HG03439 (cell line): ENCODE measurements around the gene KISS1R.

ENCODE experiments used
- ATAC-seq: cut with Tn5 transposase; IDR thresholded peaks from one replicate; pipeline ENCODE4 v1.9.1; 2021; ENCODE audit warnings: mild to moderate bottlenecking, moderate library complexity; ENCODE audit not compliant: unreplicated experiment

Gene KISS1R

DNA sequence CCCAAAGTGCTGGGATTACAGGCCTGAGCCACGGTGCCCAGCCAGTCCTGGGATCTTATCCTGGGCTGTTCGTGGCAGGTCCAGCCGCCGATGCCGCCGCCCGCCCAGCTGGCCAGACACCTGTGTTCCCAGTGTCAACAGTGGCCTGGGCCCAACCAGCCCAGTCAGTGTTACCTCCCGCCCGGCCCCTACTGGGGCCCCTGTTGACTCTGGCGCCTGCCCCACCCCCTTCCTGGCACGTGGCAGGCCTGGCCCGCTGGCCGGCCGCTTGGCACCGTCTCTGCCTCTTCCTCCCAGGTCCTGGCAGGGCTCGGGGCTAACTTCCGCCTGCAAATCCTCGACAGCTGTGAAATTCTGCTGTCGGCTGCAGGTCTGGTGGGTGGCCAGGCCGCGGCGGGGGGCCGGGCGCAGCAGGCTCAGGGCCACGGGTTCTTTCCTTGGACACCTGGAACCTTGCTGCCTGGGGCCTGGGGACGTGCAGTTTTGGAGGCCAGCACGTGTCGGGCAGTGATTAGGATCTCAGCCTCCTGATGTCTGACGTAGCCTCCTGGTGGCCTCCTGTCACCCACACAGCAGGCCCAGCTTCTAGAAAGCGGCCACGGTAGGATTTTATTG lies 17.8 kb downstream of the KISS1R start:
- no peak for ATAC-seq

DNA sequence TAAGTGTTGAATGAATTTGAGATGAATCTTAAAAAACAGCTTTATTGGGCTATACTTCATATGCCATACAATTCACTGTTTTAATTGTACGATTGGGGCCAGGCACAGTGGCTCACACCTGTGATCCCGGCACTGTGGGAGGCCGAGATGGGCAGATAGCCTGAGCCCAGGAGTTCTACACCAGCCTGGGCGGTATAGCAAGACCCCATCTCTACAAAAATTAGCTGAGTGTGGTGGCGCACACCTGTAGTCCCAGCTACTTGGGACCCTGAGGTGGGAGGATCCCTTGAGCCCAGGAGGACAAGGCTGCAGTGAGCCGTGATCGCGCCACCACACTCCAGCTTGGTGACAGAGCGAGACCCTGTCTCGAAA lies 19.0 kb downstream of the KISS1R start:
- ATAC-seq: no peak

DNA sequence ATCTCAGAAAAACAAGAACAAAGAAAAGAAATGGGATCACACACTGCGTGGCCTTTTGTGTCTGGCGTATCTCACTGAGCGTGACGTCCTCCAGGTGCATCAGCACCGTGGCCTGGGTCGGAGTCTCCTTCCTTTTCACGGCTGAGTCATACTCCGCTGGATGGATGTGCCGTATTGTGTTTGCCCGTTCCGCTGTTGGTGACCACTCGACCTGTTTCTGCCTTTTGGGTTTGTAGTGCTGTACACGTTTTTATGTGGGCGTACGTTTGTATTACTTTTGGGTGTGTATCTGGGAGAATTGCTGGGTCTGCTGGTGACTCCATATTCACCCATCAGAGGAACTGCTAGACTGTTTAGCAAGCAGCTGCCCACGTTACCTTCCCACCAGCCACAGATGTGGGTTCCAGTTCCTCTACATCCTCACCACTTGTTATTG lies 20.1 kb downstream of the KISS1R start:
- no peak for ATAC-seq

DNA sequence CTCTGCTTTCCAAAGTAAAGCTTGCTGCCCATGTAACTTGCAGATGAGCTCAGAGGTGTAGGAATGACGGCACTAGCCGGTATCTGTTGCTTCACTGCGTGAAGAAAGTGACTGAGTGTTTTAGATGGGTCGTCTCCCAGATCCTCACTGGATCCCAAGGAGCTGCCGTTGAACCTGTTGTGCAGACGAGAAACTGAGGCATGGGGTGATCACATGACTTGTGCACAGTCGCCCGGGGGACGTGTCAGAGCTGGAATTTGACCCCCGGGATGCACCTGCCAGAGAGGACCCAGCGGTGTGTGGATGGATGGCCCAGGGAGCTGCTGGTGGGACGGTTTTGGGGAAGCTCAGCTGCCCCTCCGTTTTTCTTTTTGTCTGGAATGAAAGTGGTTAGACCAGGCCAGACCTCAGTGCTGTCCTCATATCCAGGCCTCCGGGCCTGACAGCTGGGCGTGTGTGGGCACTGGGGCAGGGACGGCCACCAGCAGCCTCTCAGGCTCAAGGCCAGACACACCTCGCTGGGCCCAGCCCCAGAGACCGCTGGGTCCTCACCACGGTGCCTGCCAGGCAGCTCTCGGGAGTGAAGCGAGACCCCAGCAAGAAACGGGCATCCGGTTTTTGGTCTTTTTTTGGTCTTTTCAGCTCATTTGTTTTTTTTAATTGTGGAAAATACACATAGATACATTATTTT lies 21.2 kb downstream of the KISS1R start:
- ATAC-seq: no peak

DNA sequence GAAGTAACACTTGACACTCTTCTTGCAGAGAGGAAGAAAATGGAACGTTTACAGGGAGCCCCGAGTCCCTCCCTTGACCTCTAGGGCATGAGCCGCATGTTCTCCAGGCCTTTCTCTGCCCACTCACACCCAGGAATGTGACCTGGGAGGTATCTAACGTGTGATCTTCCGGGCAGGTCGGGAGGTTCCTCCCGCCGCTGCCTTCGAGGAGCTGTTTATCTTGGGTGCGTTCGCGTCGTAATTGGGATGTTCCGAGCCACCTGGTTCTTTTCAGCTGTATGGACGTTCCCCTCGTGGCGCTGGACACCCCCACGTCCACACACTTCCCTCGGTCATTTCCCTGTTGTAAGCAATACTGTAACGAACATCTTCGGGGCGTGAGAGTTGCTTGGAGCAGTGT lies 22.3 kb downstream of the KISS1R start:
- no peak for ATAC-seq

DNA sequence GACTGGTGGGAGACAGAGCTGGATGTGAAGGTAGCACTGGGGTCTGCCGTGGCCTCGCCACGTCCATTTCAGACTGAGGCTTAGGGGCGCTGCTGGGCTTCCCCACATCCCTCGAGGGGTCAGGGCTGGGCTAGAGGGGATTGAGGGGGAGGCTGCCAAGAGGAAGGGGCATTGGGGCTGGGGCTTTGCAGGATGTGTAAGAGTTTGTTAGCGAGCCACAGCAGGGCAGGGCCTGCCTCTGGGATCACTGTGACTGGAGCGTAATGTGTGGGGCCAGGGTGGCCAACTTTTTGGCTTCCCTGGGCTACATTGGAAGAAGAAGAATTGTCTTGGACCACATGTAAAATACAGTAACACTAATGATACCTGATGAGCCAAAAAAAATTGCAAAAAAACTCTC lies 22.8 kb downstream of the KISS1R start:
- ATAC-seq: no peak

DNA sequence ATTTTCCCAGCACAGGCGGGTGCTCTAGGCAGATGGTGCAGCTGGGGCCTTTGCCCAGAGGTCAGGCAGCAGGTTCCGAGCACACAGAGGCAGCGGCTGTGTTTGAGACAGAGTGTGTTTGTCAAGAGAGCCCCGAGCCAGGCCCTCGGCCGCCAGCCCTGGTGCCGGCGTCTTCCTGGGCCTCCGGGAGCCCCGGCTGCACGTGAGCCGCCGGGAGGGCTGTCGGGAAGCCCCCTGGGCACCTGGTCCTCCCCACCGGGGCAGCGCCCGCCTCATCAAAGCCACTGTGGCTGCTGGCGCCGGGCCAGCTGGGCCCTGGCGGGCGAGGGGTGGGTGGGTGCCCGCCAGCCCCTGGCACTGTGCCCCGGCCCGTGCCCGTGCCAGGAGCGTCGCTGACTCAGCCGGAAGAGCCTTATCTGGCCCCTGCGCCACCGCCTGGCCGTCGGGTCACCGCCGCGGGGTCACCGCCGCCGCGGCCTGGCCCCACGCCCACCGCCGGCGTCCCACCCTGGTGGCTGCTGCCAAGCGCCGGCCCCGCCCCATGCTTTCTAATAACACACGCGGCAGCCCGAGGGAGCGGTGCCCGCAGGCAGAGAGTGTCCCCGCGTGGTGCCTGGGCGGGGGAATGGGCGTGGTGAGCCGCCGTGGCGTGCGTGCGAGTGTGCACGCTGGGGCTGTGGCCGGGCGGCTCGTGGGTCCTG lies 23.6 kb downstream of the KISS1R start:
- peak; percentile 33 for ATAC-seq

DNA sequence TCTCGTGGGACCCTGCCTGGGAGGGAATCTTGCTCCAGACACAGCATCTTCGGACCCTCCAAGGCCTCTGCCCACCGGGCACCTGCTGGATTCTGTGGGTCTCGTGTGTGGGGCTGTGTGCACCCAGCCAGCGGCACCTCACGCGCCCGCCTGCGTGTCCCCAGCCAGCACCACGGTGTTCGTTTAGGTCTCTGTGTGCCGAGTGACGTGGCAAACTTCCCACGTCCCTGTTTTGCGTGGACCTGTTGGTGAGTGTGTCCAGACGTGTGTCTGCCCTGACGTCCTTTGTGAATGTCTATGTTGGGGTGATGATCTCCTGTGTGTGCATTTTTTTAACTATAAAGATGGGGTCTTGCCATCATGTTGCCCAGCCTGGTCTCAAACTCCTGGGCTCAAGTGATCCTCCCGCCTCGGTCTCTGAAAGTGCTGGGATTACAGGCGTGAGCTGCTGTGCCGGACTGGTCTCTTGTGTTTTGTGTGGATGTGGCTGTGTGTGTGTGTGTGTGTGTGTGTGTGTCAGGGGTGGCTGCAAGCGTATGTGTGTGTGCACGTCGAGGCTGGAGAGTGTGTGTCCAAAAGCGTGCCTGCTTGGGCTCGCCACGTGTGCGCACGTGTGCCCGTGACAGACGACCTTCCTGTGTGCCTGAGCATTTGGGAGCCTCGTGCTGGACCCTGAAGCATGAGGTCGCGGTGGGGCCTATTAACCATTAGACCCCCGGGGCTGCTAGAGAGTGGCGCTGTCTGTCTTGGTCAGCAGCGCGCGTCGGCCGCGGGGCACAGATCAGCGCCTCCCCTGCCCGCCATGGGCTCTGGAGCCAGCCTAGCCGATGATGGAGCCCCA lies 24.4 kb downstream of the KISS1R start:
- no peak for ATAC-seq

DNA sequence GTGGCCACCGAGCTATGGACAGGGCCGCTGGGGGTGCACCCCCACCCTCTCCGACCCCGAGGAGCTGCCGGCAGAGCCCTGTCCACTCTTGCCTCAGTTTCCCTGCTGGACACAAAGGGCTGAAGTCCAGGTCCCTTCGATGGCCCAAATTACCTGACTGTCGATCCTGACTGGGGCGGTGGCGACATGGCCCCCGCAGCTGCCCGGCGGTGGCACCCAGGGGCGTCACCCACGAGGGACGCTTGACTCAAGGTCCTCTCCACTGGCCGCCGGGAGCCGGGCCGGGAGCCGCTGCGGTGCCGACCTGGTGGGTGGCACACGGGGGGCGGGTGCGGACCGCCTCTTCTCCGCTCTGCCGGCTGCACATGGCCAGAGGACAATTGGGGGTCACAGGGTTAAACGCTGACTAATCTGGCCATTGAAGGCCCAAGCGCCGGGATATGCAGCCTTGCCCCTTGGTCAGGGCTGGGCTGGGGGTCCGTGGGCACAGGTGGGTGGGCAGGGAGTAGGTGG lies 25.1 kb downstream of the KISS1R start:
- no peak for ATAC-seq

DNA sequence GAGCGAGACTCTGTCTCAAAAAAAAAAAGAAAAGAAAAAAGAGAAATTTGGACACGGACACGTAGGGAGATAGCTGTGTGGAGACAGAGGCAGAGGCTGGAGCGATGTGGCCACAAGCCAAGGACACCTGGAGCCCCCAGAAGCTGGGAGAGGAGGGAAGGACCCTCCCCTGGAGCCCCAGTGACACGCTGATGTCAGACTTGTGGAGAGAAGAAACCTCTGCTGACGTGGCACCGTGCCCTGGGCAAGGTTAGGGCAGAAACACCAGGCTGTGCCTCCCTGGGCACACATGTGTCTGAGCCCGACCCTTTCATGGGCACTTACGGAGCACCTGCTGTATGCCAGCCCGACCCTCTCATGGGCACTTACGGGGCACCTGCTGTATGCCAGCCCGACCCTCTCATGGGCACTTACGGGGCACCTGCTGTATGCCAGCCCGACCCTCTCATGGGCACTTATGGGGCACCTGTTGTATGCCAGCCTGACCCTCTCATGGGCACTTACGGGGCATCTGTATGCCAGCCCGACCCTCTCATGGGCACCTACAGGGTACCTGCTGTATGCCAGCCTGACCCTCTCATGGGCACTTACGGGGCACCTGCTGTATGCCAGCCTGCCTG lies 26.5 kb downstream of the KISS1R start:
- ATAC-seq: no peak

DNA sequence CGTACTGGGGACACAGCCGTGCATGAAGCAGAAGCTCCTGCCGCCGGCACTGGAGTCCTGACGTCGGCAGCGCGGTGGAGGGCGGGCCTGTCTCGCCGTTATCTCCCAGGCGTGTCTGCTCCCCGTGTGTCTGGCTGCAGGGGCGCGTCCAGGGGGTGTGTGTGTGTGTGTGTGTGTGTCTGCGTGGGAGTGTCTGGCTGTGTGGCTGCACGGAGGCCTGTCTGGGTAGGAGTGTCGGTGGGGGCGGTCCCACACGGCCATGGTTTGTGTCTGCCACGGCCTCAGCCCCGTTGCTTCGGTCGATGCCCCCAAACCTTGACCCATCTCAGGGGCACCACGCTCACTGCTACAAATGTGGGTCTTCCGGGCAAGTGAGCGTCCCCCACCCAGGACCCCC lies 27.0 kb downstream of the KISS1R start:
- no peak for ATAC-seq

DNA sequence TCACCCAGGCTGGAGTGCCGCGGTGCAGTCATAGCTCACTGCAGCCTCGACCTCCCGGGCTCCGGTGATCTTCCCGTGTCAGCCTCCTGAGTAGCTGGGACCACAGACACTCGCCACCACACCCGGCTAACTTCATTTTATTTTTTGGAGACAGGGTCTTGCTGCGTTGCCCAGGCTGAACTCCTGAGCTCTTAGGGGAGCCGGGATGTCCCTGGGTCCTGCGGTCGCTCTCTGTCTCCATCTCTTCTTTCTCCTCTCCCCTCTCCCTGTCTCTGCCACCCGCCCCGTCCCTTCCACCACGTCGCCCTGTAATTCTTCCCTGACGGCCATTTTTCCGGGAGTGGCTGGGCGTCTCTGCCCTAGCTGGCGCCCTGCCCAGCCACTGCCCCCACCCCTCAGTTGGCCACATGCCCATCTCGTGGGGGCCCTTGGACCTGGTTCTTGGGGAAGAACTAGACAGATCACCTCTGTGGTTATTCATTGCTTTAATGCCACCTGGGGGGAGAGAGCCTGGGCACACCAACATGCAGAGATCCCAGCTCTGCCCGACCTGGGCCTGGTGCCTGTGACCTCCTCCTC lies 27.6 kb downstream of the KISS1R start:
- no peak for ATAC-seq

DNA sequence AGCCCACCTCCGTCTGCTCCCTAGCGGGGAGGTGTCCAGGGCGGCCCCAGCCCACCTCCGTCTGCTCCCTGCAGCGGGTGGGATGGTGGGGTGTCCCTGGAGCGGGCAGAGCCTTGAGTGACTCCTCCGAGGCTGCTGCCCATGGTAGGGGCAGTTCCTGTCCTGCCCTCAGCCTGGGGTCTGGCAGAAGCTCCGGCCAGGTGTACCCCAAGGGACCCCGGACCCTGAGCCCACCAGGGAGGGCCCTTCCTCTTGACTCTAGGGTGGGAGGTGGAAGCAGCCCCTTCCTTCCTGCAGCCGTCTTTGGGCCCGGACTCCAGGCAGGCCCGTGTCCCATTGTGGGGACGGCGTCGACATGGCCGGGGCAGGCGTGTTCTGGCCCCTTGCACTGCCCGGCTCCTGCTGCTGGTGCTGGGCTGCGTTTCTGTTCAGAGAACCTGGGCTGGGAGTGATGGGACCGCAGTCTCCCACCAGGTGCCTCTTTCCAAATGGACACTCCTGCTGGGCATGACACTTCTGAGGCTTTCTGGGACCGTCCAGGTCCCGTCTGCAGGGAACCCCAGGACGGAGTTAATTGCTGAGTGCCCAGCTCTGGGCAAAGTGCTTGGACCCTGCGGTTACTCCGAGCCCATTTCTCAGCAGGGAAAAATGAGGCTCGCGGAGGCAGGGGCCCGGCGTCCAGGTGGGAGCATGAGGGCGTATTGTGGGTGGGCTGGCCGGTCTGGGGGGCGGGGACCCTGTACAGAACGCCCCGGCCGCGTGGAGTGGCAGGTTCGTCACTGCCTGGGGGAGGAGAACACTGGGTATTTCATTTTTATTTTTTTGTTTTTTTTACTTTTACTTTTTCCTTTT lies 28.5 kb downstream of the KISS1R start:
- ATAC-seq: no peak

DNA sequence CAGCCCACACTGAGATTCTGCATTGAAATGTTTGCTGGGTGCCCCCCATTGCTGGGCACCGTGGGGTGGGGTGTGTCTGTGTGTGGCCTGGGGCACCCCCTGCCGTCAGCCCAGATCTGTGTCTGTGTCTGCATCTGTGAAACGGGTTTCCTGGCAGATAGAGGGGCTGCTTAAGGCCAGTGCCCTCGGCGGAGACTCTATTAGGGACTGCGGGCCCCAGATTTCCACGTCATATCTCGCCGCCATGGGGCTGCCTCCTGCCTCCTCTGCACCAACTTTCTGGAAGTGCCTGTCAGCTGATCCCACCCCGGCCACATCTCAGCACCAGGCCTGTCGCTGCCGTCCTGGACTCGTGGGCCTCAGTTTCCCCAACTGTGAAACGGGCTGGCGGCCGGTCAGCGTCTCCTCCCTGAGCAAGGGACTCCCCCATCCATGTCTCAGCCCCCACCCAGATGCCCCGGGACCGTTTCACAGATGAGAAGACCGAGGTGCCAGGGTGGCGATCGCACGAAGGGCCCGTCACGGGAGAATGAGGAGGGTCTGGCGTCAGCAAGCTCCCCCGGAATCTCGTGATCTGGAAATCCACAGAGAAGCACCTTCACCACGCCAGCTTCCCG lies 30.1 kb downstream of the KISS1R start:
- peak; percentile 20 for ATAC-seq

DNA sequence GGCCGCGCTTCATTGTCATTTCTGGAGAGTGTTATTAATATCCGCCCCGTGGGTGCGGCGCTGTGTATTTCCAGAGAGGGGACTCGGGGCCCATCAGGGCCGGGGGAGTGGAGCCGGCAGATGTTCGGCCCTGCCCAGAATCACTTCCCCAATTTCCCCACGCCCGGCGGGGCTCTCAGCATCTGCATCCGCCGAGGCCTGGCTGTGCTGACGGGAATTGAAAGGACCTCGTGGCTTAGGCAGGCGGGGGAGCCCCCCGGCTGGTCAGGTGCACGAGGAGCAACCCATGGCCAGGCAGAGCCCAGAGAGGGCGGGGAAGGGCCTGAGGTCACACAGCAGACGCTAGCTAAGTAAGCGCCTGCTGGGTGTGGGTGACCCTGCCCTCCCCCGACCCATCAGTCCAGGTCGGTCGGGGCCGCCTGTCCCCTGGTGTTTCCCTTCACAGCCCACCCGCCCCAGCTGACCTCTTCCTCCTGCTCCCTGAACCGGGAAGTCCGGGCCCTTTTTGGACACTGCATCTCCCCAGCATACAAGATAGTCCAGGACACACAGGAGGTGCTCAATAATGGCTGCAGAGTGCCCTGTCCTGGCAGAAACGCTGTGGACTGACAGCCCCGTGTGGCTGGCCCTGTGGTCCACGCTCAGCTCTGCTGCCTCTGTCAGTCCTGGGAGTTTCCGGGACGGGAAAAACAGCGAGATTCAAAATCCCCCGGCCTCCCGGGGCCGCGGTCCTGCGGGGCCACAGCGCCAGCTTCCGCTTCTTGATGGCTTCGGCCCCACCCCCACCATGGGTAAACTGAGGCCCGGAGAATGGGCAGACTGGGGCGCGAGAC lies 30.8 kb downstream of the KISS1R start:
- ATAC-seq: peak; percentile 57

DNA sequence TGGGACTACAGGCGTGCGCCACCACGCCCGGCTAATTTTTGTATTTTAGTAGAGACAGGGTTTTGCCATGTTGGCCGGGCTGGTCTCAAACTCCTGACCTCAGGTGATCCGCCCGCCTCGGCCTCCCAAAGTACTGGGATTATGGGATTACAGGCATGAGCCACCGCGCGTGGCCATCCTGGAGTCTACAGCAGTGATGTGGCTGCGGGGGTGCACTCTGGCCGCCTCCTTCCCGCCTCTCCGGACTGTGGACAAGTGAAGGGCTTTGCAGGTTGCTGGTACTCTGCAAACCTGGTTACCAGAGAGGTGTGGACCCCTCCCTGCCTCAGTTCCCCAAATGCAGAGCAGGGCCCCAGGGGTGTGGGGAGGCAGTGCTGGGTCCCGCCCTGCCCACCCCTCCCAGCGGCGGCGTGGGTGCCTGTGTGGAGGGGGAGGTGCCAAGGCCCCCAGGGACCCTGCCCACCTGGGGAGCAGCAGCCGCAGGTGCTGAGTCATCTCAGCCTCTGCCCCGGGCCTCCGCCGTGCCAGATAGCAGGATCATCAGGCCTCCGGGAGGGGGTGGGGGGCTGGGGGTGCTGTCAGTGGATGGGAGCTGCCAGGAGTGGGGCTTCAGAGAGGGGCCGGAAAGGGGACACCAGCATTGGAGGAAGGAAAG lies 31.8 kb downstream of the KISS1R start:
- no peak for ATAC-seq

DNA sequence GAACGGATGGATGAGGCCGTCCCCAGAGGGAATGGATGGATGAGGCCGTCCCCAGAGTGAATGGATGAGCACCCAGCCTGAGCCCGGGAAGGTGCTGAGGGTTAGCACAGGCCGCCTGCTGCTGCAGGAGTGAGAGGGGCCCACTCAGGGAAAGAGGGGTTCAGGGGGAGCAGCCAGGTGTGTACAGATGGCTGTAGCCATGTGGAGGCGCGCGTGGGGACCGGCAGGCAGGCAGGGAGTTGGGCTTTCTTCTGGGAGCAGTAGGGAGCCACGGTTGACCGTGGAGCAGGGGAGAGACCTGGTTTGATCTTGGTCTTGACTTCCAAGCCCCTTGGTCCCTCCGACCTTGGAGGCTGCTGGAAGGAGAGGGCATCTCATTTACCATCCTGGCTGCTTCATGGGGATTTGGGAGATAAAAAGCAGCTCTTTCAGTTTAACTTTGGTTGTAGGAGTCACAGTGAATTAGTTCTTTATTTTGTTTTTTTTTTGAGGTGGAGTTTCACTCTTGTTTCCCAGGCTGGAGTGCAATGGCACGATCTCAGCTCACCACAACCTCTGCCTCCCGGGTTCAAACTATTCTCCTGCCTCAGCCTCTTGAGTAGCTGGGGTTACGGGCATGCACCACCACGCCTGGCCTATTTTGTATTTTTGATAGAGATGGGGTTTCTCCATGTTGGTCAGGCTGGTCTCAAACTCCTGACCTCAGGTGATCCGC lies 33.4 kb downstream of the KISS1R start:
- no peak for ATAC-seq
